Lower leg skin (tissue), 3 donors: Measurements from ENCODE around the gene ATG5.

Source experiments
- CTCF ChIP-seq, 3 donors: fragments of 450-650 bp; IDR thresholded peaks; one replicate each; pipeline ENCODE4 v1.5.1; 2016; ENCODE audit warnings: antibody characterized with exemption in 3 of 3, mild to moderate bottlenecking in 3 of 3, moderate library complexity in 2 of 3
- POLR2A ChIP-seq, 2 donors: fragments of 450-650 bp; IDR thresholded peaks; one replicate each; pipeline ENCODE4 v1.6.1; 2016 to 2017; ENCODE audit warnings: antibody characterized with exemption in 2 of 2, mild to moderate bottlenecking in 1 of 2, moderate library complexity in 1 of 2

DNA sequence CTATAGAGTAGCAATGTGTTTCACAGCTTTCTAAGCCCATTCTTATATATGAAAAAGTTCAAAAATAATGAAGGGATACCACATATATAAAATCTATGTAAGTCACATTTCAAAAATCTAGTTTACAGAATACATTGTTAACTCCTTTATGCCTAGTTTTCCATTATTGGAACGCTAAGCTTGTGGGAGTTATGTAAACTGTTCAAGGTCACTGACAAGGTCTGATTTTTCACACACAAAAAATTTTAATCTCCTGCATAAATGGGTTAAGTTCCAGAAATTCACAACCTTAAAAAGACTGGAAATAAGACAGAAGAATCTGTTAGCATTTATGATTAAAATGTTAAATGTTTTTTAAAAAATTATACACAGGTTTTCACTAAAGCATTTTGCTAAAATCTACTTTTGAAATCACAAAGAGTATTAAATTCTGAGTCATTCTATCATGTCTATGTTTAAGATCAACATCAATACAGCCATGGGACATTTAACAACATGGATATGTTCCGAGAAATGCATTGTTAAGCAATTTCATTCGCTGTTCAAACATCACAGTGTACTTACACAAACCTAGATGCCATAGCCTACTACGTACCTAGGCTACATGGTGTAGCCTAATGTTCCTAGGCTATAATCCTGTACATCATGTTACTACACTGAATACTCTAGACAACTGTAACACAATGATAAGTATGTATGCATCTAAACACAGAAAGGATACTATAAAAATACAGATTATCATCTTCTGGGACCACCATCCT is 25.4 kb downstream of the ATG5 start:
- TF ChIP-seq POLR2A (IDR thresholded peaks at IDR 0.05), result no peak
- no peak for TF ChIP-seq CTCF (IDR thresholded peaks at IDR 0.05)
